Fibroblast of the aortic adventitia (primary cell): ENCODE data around the gene RARG. TPM values are rescaled to one million over a fixed set of nuclear protein-coding genes. Genes with fewer than 3 reads are reported as not detected.

ENCODE experiments used
- DNase-seq: peaks from one replicate; pipeline ENCODE4 v3.0.0-alpha.2; 2010; ENCODE audit warnings: low read depth
- H3K4me3 ChIP-seq: 2 replicates; pipeline ENCODE4 v1.5.1; 2011; ENCODE audit warnings: low read depth, mild to moderate bottlenecking, control low read depth, low read length, moderate library complexity
- CTCF ChIP-seq: IDR thresholded peaks from 2 replicates; pipeline ENCODE4 v1.5.1; 2011; ENCODE audit warnings: mild to moderate bottlenecking, low read length, control low read depth, inconsistent platforms; ENCODE audit not compliant: insufficient read depth
- total RNA-seq: library from RNA; depleted of rRNA; stranded (reverse); fragments of >200 nt; gene quantifications from 2 replicates; pipeline ENCODE4 v1.2.3, GENCODE V29; 2012; ENCODE audit warnings: low replicate concordance

RARG gene
- total RNA-seq, 1 donor, result 43.9 TPM

- no peak for DNase-seq
- H3K4me3 ChIP-seq, result no peak overlapping the region
- TF ChIP-seq CTCF, result no peak
These were observed 36.2 kb downstream of the RARG start for GRCh38 chr12:53195516-53196420.

GRCh38 chr12:53194973-53195372, 37.0 kb downstream of the RARG start:
- H3K4me3 ChIP-seq, result no peak overlapping the region
- TF ChIP-seq CTCF, result no peak
- DNase-seq, result no peak

GRCh38 chr12:53193985-53194716, 37.9 kb downstream of the RARG start:
- TF ChIP-seq CTCF, result no peak
- H3K4me3 ChIP-seq, result no peak overlapping the region
- no peak for DNase-seq

- TF ChIP-seq CTCF, result no peak
- DNase-seq, result no peak
- no peak overlapping the region for H3K4me3 ChIP-seq
These were observed 39.0 kb downstream of the RARG start for GRCh38 chr12:53193040-53193439.

- DNase-seq, result no peak
- H3K4me3 ChIP-seq, result no peak overlapping the region
- TF ChIP-seq CTCF, result no peak
These were observed 39.4 kb downstream of the RARG start for GRCh38 chr12:53192531-53193021.

GRCh38 chr12:53191885-53192530, 40.0 kb downstream of the RARG start:
- DNase-seq, result no peak
- no peak overlapping the region for H3K4me3 ChIP-seq
- no peak for TF ChIP-seq CTCF
